Fibroblast of skin of scalp (primary cell): Measurements from ENCODE around the gene GAST.

Experiments used
- DNase-seq: peaks from one replicate; pipeline ENCODE4 v3.0.0-alpha.2; 2013

GAST gene

DNA sequence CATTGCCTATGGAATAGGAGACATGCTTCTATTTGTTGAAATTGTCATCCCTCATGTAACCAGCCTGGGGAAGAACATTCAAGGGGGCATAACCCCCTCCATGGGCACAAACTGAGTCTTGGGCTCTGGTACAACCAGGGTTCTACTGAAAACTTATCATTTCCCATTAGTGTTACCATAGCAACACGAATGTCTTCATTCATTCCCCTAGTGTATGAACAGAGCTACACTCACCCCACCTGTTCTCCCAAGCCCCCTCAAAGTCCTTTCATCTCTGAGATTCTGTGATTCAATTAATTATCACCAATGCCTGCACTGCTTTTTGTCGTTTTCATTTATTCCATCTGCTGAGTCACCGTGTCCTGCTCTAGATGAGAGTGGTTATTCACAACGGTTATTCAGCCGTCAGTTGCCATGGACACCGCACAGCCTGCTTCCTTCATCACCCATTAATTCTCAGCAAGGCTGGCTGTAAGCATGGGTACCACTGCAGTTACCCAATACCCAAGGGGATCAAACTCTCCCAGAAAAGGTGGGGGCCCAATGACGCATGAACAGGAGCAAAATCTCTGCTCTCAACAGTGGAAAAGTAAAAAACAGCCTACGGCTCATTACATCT is 1.6 kb upstream of the GAST start:
- DNase-seq: peak; percentile 51

DNA sequence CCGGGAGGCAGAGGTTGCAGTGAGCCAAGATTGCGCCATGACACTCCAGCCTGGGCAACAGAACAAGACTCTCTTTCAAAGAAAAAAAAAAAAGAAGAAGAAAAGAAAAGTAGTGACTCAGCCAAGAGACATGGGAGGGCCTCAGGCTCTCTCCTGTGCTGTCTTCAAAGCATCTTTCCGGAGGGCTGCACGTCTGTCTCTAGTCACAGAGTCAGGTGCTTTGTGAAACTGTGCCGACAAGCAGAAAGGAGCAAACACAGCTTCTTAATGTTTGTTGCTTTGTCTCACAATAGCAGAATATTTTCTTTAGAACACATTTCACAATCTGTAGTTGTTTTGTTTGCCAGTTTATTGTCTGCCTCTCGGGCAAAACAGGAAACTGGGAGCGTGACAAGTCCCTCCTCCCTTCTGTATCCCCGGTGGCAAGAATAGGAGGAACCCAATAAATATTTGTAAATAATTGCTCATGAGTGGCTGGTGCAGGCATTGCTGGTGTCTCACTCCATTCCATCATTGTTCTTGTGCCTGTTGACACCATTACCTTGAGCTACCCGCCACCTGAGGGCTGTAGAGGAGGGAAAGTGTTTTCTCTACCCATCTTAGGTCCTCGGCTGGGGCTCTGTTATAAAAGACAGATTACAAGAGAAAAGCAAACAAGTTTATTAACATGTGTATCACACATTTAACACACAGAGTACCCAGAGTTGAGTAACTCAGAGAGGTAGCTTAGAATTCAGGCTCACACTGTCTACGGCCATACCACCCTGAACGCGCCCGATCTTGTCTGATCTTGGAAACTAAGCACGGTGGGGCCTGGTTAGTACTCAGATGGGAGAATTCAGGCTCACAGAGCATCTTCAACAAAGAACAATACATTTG is 5.5 kb downstream of the GAST start:
- DNase-seq: no peak

DNA sequence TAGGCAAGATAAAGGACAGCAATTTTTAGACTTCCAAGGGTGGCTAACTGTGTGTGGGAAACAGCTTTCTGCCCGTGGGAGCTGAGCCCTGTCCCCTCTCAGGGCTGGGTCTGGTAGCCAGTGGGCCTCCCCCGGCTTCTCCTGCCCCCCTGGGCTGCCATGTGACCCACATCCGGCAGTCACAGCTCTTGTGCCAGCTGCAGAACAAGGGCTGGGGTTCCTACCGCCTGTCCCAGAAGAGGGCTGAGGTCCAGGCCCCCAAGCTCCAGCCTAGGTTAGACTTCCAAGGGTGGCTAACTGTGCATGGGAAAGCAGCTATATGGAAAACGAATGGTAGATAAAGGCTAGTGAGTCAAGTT is 6.1 kb downstream of the GAST start:
- DNase-seq: no peak

DNA sequence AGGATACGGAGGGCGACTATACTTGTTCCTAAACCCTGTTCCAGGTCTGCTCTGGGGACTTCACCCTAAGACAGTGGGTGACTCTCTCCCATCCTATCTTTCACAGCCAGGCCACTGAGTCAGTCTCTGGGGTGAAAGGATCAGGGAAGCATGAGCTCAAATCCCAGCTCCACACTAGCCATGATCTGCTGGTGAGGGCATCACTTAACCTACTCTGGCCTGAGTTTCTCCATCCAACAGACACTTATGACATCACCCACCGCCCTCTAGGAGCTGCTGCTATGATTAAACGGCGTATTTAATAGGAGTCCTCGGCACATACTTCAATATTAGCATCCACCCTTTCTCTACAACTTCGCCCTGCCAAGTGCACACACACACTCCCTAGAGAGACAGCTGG is 10.1 kb downstream of the GAST start:
- DNase-seq: no peak

DNA sequence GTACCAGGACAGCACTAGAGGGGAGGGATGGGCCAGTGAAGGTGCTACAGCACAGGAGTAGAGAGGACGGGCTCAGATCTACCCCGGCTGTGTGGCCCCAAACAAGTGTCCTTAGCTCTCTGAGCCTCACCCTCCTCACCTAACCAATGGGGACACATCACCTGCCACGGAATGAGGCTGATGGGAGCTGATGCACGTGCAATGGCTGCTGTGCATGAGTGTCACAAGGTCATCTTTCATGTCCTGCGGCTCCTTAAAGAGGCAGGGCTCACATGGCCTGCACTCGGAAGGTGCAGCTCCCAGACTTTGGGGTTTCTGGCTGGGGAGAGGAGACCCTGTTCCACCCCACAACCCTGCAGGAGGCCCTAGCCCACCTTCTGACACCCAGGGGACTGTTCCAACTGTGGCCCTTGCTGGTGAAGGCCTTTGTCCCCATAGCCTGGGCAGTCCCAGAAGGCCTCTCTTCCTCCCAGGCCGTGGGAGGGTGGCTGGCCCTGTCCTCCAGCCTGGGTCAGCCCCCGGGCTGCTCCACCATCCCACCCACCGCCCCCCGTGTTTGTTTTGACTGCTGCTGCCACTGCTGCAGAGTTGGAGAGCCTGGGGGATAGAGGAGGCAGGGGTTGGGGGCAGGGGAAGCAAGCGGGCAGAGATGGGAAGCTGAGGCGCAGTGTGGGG is 11.8 kb downstream of the GAST start:
- no peak for DNase-seq

DNA sequence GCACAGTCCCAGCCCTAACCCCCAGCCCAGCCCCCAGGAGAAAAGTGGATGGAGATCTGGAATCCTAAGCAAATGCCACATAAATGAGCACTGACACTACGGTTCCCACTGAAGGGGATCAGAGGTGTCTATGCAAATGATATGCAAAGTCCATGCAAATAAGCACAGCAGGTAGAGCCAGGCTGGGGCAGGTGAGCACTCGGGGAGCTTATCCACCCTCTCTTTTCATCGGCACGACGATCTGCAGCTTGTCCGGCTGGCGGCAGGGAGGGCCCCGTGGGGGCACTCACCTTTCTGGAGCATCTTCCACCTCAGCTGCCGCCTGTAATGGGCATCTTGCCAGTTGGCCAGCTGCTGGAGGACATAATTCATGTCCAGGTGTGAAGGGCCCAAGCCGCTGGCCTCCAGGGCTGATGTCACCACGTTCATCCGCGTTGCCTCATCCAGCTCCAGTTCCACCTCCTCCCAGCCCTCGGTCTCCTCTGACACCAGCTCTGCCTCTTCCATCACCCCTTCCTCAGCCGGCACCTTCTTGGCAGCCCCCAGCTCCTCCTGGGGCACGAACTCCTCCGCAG is 12.4 kb downstream of the GAST start:
- no peak for DNase-seq

DNA sequence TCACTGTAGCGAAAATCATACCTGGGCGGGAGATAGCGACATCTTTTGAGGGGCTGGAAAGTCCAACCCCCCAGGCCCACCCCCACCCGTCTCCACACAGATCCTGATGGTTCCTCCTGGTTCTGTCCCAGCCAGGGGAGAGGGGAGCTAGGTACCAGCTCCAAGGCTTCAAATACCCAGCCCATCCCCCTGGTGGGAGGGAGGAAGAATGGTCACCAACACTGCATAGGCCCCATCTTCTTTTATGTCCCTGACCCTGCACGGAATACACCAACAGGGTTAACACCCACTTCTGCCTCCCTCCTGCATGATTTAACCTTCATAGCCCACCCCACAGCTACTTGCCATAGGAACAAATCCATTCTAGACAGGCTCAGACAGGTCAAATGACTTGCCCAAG is 13.0 kb downstream of the GAST start:
- DNase-seq: no peak

DNA sequence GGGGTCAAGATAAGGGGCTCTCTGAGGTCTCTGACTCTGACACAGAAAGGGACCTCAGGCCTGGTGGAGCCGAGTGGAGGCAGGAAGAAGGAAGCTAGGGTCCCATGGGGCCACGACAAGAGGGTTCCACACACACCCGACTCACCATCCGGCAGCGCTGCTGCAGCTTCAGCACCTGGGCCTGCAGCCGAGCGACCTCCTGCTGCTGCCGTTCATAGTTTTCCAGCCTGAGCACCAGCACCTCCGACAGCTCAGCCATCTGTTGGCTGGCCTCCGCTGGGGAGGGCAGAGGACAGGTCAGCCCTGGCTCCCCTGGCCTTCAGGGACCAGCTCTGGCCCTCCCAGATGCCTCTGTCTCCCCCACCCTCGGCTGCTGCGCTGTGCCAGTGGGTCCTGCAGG is 15.9 kb downstream of the GAST start:
- DNase-seq: no peak

DNA sequence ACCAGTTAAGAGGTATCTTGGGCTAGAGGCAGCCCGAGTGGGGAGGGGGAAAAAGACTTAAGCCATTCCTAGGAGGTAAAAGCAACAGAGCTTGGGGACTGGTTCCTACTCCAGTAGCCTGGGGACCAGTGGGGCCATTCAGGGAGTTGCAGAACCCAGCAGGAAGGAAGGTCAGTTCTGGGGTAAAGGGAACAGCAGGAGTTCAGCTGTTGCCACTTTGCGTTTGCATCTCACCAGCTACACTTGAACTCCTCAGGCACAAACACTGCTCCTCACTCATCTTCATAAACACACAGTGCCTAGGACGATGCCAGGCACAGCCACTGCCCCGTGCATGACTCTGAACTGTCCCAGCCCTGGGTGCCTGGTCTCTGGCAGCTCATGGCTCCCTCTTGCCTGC is 18.3 kb downstream of the GAST start:
- no peak for DNase-seq

DNA sequence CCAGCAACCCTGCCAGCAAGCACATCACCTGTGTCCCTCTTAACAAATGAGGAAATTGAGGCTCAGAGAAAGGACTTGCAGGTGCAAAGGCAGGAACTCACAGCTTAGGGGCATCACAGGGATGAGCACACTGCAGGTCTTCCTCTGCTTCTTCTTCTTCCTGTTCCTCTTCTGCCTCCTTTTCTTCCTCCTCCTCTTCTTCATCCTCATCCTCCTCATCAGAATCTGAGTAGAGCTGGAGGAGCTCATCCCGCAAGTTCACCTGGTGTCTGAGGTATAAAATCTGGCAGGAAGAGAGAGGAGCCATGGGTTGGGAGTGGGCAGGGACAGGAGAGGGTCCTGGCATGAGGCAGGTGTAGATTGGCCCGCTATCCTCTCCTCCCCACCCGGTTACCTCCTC is 19.7 kb downstream of the GAST start:
- DNase-seq: no peak

DNA sequence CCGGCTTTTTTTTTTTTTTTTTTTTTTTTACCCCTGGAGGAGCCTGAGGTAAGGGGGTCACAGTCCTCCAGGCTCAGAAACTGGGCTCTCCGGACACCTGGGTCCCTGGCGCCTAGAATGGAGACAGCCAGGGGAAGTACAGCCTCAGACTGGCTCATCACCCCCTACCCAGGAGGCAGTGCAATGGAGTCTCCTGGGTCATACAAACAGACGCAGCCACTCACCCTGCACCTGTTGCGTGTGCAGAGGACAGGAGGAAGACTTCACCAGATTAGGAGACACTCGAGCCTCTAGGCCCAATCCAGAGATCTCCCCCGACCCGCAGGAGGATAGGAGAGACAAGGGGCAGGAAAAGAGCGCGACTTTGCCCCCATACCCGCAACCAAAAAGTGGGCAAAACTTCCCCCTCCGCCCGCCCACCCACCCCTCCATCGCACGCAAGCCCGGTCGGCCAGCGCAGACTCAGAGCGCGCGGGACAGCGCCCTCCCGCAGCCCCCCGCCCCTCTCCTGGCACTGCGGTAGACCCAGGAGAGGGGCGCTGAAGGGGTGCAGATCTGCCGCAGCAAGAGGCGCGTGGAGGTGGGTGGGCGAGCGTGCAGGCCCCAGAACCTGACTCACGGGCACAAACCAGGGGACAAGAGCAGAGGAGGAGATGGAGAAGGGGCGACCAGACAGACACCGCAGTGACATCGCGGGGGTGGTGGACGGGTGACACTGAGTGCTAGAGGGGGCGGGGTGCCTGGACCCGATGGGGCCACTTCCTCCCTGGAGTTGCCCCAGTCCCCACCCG is 21.4 kb downstream of the GAST start:
- no peak for DNase-seq

DNA sequence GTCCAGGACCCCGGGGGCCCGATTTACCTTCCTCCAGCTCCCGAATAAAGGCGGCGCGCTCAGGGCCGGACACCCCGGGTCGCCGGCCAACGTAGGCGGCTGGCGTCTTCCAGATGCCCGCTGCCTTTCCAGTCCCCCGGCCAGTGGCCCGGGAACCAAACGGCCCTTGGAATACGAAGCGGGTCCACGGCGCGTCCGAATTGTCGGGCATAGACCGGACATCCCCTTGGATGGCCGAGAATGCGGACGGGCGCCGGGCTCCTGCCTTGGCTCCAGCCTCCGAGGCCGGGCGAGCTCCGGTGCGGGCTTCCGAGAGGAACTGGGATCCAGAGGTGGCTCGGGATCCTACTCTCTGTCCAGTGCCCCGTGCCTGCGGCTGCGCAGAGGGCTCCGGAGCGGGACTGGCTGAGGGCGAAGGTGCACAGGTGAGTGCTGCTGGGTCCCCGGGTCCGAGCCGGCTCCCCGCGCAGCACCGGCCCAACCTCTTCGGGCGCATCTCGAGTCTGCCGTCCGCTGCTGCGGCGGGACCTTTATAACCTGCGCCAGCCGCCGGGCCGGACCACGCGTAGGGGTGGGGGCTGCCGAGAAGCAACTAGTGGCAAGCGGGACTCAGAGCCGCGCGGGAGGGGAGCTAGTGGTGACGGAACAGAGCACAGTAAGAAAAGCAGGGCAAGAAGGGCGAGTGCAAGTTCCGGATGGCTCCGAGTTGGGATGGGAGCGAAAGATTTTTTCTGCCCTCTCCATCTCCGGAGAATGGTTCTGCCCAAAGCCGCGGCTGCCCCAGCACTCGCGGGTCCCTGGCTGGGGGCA is 22.2 kb downstream of the GAST start, which contains the start of gene HAP1:
Gene HAP1 (minus strand): TSS at position 505 of the 810 bp plus-strand sequence. CDS start 9 bp downstream, at position 496.
- no peak for DNase-seq

DNA sequence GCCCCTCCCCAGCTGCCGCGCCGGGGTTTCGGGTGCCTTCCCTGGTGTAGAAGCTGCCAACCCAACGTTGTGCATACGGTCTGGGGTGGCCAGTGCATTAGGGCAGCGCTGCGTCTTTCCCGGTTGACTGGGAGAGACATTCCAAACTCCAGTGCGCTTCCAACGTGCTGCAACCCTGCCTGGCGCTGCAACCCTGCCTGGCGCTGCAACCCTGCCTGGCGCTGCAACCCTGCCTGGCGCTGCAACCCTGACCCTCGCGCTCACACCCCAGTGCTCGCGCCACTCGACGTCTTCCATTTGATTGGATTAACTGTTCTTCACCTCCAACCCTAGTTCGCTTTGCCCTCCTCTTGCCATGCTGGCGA is 22.8 kb downstream of the GAST start:
- DNase-seq: no peak

DNA sequence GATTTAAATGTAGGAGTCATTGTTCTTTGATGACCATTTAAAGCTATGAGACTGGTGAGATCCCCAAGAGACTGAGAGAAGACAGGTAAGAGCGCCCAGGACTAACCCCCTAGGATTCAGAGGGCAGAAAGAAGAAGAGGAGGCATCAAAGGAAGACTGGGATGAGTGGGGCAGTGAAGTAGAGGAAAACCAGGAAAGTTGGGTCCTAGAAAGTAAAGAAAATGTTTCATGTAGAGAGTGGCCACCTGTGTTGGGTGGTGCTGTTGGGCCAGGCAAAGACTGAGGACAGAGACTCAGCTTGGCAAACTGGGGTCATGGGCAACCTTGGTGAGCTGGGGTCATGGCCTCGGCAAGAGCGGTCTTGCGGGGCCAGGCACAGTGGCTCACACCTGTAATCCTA is 23.6 kb downstream of the GAST start:
- no peak for DNase-seq

DNA sequence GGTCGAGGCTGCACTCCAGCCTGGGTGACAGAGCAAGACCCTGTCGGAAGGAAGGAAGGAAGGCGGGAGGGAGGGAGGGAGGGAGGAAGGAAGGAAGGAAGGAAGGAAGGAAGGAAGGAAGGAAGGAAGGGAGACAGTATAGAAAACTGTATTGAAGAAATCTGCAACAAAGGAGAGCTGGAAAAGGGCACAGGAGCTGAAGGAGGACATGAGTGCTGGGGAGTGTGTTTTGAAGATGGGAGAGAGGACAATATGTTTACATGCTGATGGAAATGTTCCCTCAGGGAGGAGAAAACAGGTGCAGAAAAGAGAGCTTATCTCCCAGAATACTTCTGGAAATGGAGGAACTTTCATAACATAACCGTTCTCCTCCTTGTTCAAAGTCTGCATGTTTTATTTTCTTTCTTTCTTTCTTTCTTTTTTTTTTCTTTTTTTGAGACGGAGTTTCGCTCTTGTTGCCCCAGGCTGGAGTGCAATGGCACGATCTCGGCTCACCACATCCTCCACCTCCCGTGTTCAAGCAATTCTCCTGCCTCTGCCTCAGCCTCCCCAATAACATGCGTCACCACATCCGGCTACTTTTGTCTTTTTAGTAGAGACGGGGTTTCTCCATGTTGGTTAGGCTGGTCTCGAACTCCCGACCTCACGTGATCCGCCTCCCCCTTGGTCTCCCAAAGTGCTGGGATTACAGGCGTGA is 25.0 kb downstream of the GAST start:
- no peak for DNase-seq

DNA sequence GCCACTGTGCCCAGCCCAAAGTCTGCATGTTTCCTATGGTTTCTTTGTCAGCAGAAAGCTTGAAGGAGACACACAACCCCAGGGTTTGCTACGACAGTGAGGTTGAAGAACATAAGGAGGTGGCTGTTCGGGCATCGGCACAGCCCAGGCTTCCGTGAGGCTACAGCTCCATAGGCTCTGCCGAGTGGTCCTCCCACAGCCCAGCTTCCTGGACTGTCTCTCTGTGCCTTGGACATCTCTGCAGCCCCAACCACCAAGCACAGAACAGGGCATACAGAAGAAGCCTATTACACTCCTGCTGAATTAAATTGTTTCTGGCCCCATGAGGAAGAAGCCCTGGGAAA is 25.5 kb downstream of the GAST start:
- no peak for DNase-seq

DNA sequence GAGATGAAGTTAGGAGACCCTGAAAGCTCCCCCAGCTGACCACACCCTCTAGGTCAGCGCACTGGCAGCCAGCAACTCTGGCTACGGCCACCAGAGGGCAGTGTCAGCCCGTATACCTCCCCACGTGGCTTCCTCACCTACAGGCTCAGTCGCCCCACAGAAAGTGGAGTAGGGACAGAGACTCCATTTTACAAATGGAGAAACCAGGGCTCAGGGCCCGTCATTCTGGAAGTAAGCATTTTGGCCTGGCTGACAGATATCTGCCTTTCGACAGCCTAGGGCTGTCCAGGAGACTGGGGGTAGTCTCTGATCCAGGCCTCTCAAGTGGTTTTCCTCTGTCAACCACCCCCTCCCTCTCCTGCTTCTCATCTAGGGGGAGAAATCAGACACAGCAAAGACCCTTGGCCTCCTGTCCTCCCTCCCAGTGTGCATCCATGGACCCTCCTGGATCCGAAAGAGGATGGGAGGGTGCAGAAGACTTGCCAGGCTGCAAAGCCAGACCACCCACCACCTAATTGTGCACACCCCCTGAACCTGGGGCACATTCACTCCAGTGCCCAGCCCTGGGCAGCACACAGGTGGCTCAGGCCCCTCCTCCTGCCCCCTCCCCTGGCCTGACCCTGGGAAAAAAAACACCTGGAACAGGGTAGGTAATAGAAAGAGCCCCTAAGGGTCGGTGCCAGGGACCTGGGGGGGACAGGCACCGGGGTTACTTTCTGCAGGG is 26.1 kb downstream of the GAST start:
- peak; percentile 75 for DNase-seq

DNA sequence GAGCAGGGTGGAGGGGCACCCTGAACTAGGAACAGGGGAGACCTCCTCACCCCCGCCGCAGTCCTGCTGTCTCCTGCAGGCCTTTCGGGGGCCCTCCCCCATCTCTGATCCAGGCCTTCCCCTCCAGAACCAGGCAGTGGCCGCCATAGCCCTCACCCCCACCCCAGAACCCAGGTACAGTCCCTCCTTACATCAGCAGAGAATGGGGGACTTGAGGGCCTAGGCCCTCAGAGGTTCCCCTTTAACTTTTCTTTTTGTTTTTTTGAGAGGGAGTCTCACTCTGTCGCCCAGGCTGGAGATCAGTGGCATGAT is 26.6 kb downstream of the GAST start:
- no peak for DNase-seq

DNA sequence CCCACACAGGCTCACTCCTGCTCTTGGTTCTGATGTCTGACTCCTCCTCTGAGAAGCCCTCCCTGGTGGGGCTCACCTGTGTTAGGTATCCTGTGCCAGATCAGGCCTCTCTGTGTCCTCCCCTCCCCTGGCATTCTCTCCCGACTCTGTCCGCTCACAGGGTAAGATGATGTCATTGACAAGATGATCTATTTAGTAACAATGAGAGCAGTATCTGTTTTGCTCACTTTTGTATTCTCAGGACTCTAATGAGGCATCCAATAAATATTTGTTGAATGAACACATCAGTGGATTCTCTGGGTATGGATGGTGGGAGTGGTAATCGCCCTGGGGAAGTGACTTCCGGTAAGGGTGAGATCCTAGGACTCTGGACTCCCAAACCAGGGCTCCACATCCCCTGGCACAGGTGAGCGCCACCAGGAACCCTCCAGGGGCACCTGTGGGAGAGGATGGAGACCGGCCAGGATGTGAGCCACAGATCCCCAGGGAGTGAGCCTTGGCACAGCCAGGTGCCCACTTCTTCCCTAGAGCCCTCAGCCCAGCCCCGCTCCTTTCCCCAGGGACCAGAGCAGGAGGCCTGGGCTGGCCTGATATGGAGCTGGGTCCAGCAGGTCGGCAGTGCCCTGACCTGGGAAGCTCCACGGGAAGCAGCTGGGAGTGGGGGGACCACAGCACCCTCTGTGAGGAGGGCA is 27.7 kb downstream of the GAST start:
- peak; percentile 30 for DNase-seq

DNA sequence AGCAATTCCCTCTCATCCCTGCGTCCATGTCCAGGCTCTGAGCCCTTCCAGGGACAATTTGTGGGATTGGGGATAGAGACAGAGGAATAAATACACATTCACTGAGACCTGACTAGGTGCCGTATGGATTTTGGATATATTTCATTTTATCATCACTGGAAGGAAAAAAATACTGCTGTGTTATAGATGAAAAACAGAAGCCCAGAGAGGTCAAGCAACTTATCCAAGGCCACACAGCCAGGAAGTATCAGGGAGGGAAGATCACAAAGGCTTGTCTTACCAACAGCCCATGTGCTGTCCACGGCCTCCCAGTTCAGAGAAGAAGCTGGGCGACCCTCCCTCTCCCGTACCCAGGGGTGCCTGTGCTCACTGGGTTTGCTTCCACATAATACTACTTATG is 28.4 kb downstream of the GAST start:
- DNase-seq: no peak
